HG03432 (cell line): ENCODE results near the gene LRP11.
"Not testable (repeated sequence)": the region's sequence is repeated elsewhere in the genome, so short reads cannot be mapped to it uniquely, and the experiment has no call there.

Experiments used
- ATAC-seq: cut with Tn5 transposase; IDR thresholded peaks from one replicate; pipeline ENCODE4 v1.9.1; 2021; ENCODE audit warnings: mild to moderate bottlenecking, moderate library complexity; ENCODE audit not compliant: unreplicated experiment

Gene LRP11

DNA sequence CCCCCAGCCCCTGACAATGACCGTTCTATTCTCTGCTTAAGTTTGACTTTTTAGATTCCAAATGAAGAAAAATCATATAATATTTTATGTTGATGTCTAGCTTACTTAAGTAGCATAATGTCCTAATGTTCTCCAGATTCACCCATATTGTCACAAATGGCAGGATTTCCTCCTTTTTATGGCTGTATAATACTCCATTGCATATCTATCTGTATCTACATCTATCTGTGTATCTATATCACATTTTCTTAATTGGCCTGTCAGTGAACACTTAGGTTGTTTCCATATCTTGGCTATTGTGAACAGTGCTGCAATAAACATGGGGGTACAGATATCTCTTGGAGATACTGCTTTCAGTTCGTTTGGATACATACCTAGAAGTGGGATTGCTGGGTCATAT is 7.0 kb upstream of the LRP11 start:
- no peak for ATAC-seq

GRCh38 chr6:149869275-149869892 is 5.2 kb upstream of the LRP11 start:
- ATAC-seq = no peak

- no peak for ATAC-seq
These were observed 3.9 kb upstream of the LRP11 start for GRCh38 chr6:149867876-149868640.

DNA sequence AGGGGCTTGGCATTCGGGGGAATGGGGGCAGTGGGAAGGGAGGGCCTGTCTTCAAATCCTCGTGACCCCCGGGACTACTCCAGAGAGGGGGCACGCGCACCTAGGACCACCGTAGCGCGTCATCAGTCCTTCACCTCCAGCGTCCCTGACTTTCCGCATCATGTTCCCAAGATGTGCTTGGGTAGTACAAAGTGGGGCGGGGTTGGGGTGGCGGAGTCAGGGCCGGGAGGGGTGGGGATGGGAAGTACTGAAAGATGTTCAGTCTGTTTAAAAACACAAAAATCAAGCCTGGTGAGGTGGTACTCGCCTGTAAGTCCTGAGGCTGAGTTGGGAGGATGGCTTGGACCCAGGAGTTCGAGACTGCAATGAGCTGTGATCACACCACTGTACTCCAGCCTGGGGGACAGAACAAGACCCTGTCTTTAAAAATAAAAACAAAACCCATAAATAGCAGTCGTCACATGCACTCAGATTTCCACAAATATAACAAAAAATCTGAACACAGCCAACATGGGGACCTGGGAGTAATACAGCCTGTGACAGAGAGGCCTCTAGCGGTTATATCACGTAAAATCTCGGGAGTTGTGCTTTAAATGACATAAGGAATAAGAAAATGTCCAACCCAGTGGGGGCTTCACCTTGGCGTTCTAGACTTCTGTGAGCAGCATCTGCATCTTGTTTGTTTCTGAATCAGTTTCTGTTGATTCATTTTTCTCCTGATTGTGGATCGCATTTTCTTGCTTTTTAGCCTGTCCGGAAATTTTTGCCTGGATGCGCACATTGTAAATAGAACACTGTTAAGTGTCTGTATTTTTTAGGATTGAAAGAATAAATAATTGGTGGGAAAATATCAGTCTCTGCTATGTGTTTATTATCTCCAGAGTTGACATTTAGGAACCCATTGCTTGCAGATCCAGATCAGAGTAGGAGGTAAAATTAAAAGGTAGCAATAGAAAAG is 698 bp upstream of the LRP11 start:
- no peak for ATAC-seq

- peak; percentile 39 for ATAC-seq
These were observed 1.0 kb downstream of the LRP11 start for GRCh38 chr6:149862922-149863697.

GRCh38 chr6:149862424-149862738 is 1.8 kb downstream of the LRP11 start:
- not testable (repeated sequence) for ATAC-seq

DNA sequence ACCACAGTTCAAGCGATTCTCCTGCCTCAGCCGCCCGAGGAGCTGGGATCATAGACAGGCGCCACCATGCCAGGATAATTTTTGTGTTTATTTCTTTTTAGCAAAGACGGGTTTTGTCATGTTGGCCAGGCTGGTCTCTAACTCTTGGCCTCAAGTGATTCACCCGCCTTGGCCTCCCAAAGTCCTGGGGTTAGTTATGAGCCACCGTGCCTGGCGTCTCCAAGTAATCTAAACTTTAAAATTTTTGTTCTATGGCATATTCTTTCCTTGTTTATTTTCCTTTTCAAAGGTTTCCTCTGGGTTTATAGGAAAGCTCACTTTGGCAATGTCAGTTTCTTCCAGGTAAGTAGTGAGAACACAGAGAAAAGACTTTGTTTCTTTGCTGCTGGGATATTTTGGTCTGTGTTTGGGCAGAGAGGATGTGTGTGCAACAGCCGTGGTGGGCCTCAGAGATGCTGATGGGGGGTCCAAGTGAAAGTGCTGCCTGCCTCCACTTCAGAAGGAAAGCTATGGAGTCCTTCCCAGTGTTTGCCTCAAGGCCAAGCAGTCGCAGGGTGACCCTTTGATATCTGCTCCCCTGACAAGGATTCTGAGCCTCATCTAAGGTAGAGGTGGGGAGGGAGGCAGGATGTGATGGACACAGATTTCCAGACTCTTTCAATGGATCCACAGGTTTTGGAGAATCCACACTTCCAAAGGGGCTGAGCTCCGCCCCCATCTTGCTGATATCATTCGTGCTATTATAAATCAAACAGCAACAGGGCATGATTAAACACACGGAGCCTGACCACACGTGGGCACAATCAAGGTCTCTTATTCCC is 2.3 kb downstream of the LRP11 start:
- no peak for ATAC-seq

- ATAC-seq = no peak
These were observed 3.1 kb downstream of the LRP11 start for GRCh38 chr6:149860834-149861602.

DNA sequence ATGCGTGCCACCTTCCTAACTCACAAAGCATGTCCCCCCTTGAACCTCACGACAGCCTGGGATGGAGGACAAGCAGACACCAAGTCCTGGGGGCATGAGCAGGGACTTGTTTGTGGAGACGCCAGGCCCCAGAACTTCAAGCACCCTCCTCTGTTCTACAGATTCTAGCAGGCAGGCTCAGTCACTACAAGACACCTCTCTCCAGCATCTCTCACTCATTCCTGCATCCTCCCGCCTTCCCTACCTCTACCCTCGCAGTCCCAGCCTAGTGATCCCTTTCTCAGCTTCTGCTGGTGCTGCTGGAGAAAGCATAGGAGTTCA is 3.7 kb downstream of the LRP11 start:
- no peak for ATAC-seq

GRCh38 chr6:149859938-149860337 is 4.2 kb downstream of the LRP11 start:
- ATAC-seq = no peak

DNA sequence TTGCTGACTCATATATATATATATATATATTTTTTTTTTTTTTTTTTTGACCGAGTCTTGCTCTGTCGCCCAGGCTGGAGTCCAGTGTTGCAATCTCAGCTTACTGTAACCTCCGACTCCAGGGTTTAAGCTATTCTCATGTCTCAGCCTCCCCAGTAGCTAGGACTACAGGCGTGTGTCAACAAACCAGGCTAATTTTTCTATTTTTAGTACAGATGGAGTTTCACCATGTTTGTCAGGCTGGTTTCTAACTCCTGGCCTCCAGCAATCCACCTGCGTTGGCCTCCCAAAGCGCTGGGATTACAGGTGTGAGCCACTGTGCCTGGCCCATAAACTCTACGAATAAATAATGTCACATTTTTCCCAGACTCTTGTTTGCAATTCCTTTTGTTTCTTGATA is 4.8 kb downstream of the LRP11 start:
- ATAC-seq = no peak

DNA sequence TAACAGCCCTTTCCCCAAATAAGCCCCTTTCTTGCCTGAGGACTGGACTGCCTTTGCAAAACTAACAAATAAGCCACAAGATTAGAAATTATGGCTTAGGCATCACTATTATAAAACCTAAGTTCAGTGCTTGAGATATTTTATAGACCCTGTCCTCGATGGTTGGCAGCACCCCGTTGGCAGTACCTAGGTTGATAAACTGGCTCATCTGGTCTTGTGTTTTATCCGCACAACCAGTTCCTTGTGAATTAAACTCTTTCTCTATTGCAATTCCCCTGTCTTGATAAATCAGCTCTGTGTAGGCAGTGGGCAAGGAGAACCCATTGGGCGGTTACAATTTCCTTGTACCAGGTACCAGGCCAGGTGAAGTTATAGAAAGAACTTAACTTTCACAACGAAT is 6.6 kb downstream of the LRP11 start:
- no peak for ATAC-seq

- no peak for ATAC-seq
These were observed 7.7 kb downstream of the LRP11 start for GRCh38 chr6:149856256-149856994.

GRCh38 chr6:149855741-149856140 is 8.4 kb downstream of the LRP11 start:
- ATAC-seq = no peak

DNA sequence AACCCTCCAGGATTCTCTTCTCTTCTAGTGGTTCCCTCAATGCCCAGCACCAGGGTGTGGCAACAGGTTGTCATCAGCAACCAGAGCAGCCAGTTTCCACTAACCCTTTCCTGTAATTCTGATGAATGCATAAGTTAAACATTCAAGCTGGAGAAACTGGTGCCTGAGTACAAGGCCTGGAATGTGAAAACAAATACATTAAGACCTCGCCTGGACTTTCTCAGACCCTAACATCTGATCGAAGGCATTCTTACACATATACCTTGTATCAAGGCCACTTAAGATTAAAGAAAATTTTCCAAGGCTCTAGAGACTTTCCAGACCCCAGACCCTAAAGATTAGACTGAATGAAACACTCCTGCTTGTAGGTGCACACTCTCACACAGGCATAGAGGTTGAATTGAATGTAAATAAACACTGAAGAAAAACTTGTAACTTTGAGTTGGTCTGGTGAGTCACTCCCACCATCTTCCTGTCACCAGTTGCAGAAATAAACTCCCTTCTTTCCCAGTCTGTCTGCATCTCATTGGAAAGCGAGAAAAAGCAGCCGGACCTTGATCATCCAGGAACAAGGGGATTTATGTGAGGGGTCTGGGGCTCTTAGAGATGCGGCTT is 9.0 kb downstream of the LRP11 start:
- no peak for ATAC-seq

DNA sequence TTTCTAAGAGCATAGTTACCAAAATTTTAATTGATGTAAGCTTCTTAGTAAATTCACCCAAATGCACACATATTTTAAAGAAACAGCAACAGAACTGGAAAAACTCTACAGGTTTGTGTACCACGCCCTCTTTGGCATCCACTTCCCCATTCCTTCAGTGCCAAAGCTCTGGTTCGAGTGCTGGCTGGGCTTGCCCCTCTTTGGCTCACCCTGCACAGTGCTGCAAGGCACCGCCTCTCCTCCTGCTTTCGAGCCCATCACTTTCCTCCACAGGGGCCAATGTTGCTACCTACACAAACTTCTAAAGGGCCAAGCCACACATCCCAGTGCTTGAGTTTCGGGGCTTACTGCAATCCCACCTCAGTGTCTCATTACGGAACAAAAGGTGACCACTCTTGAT is 9.6 kb downstream of the LRP11 start:
- no peak for ATAC-seq

GRCh38 chr6:149854017-149854416 is 10.1 kb downstream of the LRP11 start:
- ATAC-seq = not testable (repeated sequence)

DNA sequence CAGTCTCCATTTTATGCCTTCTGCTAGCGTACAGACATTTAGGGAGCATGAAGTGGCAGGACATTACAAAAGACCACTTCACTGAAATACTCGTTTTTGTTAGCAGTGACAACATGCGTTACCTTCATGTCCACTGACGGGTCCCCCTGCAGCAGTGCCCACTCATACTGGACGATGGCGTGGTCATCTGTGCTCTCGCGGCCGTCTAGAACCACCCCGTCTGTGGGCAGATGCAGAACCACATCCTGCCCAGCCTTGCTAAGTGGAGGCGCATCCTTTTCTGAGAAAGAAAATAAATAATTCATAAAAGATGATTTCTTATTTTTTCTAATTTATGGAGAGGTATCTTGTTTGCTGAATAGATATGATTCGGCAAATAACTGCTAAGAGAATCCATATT is 11.3 kb downstream of the LRP11 start:
- no peak for ATAC-seq
